Activated CD4-positive, alpha-beta T cell treated with anti-CD3 and anti-CD28 coated beads, Interleukin-2, amount 50 U/mL, for 16 hours (primary cell): ENCODE data around the gene PLCL1.
A peak's percentile ranks its signal among the peaks of the same experiment; 100 is the strongest.

Source experiments
- DNase-seq: peaks from one replicate; pipeline ENCODE4 v3.0.0-alpha.2; 2020

PLCL1 gene

DNA sequence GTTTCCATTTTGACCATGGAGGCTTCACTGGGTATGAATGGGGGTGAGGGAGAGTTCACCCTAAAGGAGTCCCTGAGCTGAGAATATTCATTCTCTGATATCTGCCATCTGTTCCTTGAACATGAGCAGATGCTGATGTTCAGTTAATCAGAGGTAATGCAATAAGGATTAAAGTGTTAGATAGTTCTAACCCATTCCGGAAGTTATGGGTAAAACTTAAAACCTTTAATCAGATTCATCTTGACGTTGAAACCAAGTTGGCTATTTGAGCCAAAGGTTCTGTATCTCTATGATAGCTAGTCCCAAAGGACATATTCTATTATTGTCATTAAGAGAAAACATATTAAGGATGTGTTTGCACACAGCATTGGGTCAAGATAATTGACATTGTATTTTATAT, 268.9 kb downstream of the PLCL1 start:
- no peak for DNase-seq

DNA sequence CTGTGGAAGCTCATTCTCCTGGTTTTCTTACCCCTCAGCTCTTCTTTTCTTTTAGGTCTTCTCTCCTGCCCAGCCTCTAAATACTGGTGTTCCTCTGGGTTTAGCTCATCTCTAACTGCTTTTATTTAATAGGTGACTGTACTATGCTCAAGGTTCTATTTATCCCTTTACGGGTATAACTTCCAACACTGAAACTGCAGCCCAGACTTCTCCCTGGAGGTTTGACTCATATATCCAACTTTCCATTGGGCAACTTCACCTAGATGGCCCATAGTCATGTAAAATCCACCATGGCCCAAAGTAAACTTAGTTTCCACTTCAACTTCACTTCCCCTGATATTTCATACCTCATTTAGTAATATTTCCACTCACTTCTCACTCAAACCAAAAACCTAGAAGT, 273.1 kb downstream of the PLCL1 start:
- DNase-seq: no peak

- DNase-seq: no peak
Observed at GRCh38 chr2:198080879-198081765, 276.7 kb downstream of the PLCL1 start.

DNA sequence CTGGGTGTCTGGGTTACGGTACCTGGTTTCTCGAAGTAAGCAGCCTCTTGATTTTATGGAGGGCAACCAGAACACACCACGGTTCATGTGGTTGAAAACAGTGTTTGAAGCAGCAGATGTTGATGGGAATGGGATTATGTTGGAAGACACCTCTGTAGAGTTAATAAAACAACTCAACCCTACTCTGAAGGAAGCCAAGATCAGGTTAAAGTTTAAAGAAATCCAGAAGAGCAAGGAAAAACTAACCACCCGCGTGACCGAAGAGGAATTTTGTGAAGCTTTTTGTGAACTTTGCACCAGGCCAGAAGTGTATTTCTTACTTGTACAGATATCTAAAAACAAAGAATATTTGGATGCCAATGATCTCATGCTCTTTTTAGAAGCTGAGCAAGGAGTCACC, 279.8 kb downstream of the PLCL1 start:
- DNase-seq: no peak

- DNase-seq: no peak
Observed at GRCh38 chr2:198096002-198096401, 291.6 kb downstream of the PLCL1 start.

DNA sequence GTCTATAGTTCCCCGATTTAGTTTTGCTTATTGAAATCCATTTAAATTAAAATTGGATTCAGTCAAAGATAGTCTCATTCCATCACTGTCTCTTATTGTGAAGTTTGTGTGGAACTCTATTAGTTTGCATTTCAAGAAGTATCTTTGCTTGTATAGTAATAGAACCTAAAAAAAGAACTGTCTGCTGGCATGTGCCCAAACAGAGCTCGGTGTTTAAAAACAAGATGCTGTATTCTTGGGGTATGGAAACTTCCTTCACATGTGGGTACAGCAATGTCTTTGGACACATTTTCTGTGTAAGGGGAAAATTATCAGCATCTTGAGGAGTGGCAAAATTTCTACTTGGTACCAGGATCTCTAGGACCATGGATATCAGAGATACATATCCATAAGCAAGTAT, 292.6 kb downstream of the PLCL1 start:
- no peak for DNase-seq

GRCh38 chr2:198097630-198098029, 293.2 kb downstream of the PLCL1 start:
- no peak for DNase-seq

DNA sequence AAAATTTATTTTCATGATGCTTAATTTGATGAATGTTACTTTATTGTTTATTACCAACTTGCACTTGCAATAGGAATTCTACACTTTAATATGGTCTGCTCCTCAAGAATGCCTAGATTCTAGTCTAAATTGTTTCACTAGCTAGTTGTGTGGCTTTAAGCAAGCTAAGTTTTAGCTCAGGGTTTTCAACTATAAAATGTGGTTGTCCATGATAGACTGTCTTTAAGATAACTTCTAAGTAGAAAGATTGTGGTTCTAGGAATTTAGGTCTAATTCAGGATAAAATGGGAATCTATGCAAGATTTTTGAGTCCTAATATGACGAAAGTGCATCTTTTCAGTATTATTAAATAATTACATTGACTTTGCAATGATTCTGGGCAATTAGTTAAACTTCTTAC, 294.0 kb downstream of the PLCL1 start:
- no peak for DNase-seq

DNA sequence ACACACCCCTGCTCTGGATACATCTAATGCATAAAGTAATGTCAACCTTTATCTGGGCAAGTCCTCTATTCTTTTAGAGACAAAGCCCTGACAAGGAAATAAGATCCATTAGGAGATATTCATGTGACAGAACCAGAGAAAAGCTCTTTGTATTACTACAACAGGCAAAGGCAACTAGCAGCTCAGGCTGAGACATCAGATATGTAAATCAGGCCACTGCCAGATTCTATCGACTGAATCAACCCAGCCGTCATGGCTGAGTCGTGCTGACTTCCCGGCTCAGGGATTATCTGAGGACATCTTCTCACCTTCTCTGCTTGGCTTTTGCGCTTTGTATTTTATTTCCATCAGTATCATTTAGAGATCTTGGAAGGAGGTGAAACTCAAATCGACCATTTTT, 294.5 kb downstream of the PLCL1 start:
- no peak for DNase-seq

GRCh38 chr2:198100346-198100745, 296.0 kb downstream of the PLCL1 start:
- DNase-seq: no peak

DNA sequence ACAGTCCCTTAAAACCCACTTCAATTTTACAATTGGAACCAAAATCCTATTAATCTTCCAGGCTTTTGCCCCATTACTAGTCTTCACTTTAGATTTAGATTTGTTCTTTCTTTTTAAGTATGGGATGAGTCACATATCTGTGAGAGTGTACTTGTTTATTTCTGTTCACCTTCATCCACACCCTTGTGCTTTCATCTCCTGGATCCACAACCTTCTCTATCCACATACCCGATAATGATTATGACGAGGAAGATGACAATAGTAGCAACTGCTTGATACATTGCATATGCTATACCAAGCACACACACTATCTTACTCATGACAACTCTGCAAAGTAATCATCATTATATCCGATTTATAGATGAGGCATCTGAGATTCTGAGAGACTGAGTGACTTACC, 297.3 kb downstream of the PLCL1 start:
- DNase-seq: no peak

DNA sequence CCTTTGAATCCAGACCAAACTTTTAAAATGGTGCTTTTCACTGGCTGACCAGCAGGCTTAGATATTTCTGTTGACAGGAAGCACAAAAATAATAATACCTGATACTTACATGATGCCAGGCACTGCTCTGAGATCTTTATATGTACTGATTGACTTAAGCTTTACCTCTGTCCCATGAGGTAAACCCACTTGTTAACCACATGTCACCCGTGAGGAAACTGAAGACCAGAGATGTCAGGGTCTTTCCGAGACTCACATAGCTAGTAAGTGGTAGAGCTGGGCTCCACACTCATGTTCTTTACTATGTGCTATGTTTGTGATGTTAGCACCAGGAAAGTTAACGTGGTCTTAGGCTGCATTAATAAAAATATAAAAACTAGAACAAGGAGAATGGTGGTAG, 297.7 kb downstream of the PLCL1 start:
- DNase-seq: no peak

- no peak for DNase-seq
Observed at GRCh38 chr2:198102856-198103255, 298.5 kb downstream of the PLCL1 start.

DNA sequence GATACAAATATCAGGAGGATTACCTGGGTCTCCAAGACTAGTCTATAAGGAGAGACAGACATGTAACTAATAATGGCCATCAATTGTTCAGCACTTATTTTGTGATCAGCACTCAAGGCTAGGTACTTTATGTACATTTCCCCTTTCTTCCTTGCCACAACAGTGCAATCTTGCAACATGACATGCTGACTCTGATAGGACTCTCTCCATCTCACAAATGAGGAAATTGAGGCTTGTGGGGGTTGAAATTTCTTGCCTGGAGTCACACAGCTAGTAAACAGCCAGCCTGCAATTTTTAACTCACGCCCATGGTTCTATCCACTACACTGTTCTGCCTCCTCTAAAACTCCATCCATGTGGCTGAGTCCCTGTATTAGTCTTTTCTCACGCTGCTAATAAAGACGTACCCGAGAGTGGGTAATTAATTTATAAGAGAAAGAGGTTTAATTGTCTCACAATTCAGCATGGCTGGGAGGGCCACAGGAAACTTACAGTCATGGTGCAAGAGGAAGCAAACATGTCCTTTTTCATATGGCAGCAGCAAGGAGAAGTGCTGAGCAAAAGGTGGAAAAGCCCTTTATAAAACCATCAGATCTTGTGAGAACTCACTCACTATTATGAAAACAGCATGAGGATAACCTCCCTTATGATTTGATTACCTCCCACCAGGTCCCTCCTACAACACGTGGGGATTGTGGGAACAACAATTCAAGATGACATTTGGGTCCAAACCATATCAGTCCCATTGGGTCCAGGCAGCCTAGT, 302.4 kb downstream of the PLCL1 start:
- no peak for DNase-seq

DNA sequence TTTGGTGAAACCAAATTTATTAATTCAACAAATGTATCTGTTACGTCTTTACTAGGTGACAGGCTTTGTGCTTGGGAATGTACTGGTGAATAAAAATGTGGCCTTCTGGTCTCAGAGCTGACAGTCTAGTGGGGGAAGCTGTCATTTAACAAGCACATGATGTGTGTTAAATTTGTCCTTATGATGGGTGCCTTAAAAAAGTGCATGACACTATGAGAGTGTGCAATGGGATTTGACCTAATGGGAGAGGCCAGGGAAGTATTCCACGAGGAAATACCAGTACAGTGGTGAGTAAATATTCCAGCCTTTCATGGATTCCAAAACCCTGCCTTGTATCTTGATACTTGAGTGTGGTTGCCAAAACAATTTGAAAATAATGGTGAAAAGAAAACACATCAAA, 308.9 kb downstream of the PLCL1 start:
- DNase-seq: no peak

- DNase-seq: no peak
Observed at GRCh38 chr2:198114064-198114463, 309.7 kb downstream of the PLCL1 start.

- no peak for DNase-seq
Observed at GRCh38 chr2:198115201-198115600, 310.8 kb downstream of the PLCL1 start.

DNA sequence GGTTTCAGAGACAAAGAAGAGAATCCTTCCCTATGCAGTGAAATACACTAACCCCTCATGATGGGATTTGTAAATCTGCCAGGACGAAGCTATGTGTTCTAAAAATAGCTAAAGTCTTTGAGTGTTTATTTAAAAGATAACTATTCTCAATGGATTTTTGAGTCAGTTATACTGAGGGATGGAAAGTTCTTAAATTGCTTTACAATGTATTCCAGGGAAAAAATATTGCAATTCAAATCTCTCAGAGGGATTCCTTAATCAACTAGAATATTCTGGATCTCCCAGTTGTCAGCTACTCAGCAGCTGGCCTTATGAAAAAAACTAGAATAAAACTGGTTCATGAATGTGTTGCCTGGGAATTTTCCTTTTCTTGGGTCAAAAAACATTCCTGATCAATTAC, 312.4 kb downstream of the PLCL1 start:
- DNase-seq: no peak

- no peak for DNase-seq
Observed at GRCh38 chr2:198117406-198118041, 313.1 kb downstream of the PLCL1 start.

- peak; percentile 45 for DNase-seq
Observed at GRCh38 chr2:198127627-198128026, 323.2 kb downstream of the PLCL1 start.

DNA sequence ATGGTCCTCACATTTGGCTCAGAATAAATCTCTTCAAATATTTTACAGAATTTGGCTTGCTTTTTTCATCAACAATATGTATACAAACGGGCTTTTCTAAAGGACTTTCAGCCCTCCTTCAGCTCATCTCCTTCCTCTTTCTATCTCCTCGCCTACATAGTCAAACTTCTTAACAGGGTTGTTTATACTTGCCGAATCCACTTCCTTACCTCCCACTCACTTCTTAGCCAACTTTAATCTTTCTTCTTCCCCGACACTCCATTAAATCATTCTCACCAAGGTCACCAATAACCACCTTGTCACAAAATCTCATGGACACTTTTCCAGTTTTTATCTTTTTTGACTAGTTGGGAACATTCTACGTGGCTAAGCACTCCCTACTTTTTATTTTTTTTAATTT, 325.2 kb downstream of the PLCL1 start:
- DNase-seq: no peak

DNA sequence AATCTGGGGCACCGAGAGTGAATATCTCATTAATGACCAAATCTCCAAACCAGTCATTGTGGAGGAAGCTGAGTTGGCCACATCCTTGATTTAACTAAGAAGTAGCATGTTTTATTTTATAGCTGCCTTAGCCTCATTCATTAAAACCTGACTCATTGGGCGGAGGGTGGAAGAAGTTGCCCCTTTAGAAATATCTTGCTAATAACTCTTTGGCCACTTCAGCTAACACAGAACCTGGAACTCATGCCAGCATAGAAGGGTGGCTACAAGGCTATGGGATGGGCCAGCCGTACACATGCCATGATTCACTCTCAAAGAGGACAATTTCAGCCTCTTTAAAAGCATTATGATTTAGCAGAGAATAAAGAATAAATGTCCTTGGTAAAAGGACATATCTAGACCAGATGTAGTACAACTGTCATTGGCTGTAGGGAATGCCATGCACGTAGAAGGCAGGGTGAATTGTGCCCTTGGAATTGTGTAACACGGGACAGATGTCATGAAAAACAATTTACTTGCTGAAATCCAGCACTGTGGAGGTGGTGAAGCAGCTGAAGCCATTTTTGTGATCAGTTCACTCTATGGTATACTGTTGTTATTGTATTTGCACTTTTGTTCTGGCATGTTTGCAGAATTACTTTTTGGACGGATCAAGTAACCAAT, 330.0 kb downstream of the PLCL1 start:
- DNase-seq: no peak

GRCh38 chr2:198135481-198135934, 331.1 kb downstream of the PLCL1 start:
- no peak for DNase-seq
